ENCODE measurements around the gene PTPRN2. TPM values are rescaled to one million over a fixed set of nuclear protein-coding genes. Genes with fewer than 3 reads are reported as not detected.

Gene PTPRN2
- total RNA-seq, 1 experiment from 2014 or later = 2.1 TPM

DNA sequence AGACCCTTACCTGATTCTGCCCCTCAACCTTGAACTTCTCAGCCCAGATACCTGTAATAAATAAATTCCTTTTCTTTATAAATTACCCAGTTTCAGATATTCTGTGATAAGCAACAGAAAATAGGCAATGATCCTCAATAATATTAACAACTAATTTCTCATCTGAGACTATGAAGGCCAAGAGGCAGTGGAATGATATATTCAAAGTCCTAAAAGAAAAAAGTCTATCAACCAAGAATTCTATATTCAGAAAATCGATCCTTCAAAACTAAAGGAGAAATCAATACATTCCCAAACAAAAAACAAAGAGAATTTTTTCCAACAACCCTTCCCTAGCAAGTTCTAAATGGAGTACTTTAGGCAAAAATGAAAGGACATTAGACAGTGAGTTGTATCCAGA is 279.6 kb downstream of the PTPRN2 start:
- Histone ChIP-seq H3K4me2 (ENCODE audit: low read length) (no peak overlapping the region), H3K9ac (ENCODE audit: low read length) (no peak overlapping the region), H3K9me2 (ENCODE audit: insufficient read depth) (no peaks in the 10 kb centered on the region), H4K20me1 (ENCODE audit: insufficient read depth) (no peaks in the 10 kb centered on the region), H3K9me3 (ENCODE audit: control insufficient read depth in 1 of 2, insufficient read depth in 1 of 2, low read depth in 1 of 2, low read length in 2 of 2) (peaks cover 4 to 8% of the 10 kb centered on the region in 2 experiments; a peak in 2 of 4 replicates), H2AFZ (ENCODE audit: low read depth, low read length, poor library complexity, severe bottlenecking) (no peak overlapping the region), H3K79me2 (ENCODE audit: insufficient read depth, low read length) (no peaks in the 10 kb centered on the region), H3K4me3 (replicated peaks in 1 of 2; ENCODE audit: low read depth in 1 of 2, low read length in 2 of 2) (no peak overlapping the region), H3K27ac (ENCODE audit: low read depth, low read length) (no peak overlapping the region), H3K36me3 (ENCODE audit: control insufficient read depth in 1 of 2, insufficient read depth in 2 of 2, low read length in 2 of 2) (no peaks in the 10 kb centered on the region), H3K27me3 (ENCODE audit: insufficient read depth, low read length) (no peaks in the 10 kb centered on the region; the same call in 1 of the 2 replicates), H3K4me1 (ENCODE audit: control insufficient read depth in 1 of 2, insufficient read depth in 2 of 2, low read length in 2 of 2) (no peaks in the 10 kb centered on the region)
- no peak for DNase-seq (ENCODE audit: low read depth, low spot score)
- RAD21 ChIA-PET (ENCODE audit: low non-redundant PET in 1 of 2, low total read pairs in 2 of 2, uncharacterized antibody in 2 of 2, unreplicated experiment in 2 of 2) = no interaction called here
- intact Hi-C loops (cut with micrococcal nuclease) = no loop called here
- ATAC-seq = no peak
- POLR2A ChIA-PET = no interaction called here
- CTCF ChIA-PET = no interaction called here
- TF ChIP-seq, protein P1, sequence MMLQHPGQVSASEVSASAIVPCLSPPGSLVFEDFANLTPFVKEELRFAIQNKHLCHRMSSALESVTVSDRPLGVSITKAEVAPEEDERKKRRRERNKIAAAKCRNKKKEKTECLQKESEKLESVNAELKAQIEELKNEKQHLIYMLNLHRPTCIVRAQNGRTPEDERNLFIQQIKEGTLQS (IDR thresholded peaks at IDR 0.05) = no peak
- TF ChIP-seq EGR1 (IDR thresholded peaks at IDR 0.05; ENCODE audit: low read depth) = no peak
- TF ChIP-seq, protein P2, sequence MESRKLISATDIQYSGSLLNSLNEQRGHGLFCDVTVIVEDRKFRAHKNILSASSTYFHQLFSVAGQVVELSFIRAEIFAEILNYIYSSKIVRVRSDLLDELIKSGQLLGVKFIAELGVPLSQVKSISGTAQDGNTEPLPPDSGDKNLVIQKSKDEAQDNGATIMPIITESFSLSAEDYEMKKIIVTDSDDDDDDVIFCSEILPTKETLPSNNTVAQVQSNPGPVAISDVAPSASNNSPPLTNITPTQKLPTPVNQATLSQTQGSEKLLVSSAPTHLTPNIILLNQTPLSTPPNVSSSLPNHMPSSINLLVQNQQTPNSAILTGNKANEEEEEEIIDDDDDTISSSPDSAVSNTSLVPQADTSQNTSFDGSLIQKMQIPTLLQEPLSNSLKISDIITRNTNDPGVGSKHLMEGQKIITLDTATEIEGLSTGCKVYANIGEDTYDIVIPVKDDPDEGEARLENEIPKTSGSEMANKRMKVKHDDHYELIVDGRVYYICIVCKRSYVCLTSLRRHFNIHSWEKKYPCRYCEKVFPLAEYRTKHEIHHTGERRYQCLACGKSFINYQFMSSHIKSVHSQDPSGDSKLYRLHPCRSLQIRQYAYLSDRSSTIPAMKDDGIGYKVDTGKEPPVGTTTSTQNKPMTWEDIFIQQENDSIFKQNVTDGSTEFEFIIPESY (IDR thresholded peaks at IDR 0.05; ENCODE audit: extremely low read depth, insufficient replicate concordance, low read length) = no peak
- TF ChIP-seq FOSL1 (IDR thresholded peaks at IDR 0.05; ENCODE audit: low read depth) = no peak
- no peak for TF ChIP-seq TCF7L2 (IDR thresholded peaks at IDR 0.05; ENCODE audit: borderline replicate concordance, extremely low read depth, insufficient read depth, insufficient read length)
- TF ChIP-seq SRF (IDR thresholded peaks at IDR 0.05; ENCODE audit: low read depth) = no peak
- TF ChIP-seq, protein P3, sequence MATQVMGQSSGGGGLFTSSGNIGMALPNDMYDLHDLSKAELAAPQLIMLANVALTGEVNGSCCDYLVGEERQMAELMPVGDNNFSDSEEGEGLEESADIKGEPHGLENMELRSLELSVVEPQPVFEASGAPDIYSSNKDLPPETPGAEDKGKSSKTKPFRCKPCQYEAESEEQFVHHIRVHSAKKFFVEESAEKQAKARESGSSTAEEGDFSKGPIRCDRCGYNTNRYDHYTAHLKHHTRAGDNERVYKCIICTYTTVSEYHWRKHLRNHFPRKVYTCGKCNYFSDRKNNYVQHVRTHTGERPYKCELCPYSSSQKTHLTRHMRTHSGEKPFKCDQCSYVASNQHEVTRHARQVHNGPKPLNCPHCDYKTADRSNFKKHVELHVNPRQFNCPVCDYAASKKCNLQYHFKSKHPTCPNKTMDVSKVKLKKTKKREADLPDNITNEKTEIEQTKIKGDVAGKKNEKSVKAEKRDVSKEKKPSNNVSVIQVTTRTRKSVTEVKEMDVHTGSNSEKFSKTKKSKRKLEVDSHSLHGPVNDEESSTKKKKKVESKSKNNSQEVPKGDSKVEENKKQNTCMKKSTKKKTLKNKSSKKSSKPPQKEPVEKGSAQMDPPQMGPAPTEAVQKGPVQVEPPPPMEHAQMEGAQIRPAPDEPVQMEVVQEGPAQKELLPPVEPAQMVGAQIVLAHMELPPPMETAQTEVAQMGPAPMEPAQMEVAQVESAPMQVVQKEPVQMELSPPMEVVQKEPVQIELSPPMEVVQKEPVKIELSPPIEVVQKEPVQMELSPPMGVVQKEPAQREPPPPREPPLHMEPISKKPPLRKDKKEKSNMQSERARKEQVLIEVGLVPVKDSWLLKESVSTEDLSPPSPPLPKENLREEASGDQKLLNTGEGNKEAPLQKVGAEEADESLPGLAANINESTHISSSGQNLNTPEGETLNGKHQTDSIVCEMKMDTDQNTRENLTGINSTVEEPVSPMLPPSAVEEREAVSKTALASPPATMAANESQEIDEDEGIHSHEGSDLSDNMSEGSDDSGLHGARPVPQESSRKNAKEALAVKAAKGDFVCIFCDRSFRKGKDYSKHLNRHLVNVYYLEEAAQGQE (IDR thresholded peaks at IDR 0.05; ENCODE audit: low read depth) = no peak
- TF ChIP-seq, protein P4, sequence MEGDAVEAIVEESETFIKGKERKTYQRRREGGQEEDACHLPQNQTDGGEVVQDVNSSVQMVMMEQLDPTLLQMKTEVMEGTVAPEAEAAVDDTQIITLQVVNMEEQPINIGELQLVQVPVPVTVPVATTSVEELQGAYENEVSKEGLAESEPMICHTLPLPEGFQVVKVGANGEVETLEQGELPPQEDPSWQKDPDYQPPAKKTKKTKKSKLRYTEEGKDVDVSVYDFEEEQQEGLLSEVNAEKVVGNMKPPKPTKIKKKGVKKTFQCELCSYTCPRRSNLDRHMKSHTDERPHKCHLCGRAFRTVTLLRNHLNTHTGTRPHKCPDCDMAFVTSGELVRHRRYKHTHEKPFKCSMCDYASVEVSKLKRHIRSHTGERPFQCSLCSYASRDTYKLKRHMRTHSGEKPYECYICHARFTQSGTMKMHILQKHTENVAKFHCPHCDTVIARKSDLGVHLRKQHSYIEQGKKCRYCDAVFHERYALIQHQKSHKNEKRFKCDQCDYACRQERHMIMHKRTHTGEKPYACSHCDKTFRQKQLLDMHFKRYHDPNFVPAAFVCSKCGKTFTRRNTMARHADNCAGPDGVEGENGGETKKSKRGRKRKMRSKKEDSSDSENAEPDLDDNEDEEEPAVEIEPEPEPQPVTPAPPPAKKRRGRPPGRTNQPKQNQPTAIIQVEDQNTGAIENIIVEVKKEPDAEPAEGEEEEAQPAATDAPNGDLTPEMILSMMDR (IDR thresholded peaks at IDR 0.05 in 2 of 3, conservative IDR thresholded peaks at IDR 0.05 in 1 of 3; ENCODE audit: borderline replicate concordance in 1 of 3, insufficient read depth in 1 of 3, low read depth in 2 of 3, low read length in 2 of 3) = no peak
- no peak for TF ChIP-seq RAD21 (IDR thresholded peaks at IDR 0.05; ENCODE audit: low read depth)
- no peak for TF ChIP-seq POLR2AphosphoS5 (IDR thresholded peaks at IDR 0.05; ENCODE audit: low read depth, low read length)
- TF ChIP-seq SP1 (IDR thresholded peaks at IDR 0.05; ENCODE audit: low read depth) = no peak
- TF ChIP-seq ELF1 (IDR thresholded peaks at IDR 0.05; ENCODE audit: borderline replicate concordance, low read depth) = no peak
- no peak for TF ChIP-seq CEBPB (IDR thresholded peaks at IDR 0.05; ENCODE audit: low read depth)
- no peak for TF ChIP-seq EZH2 (IDR thresholded peaks at IDR 0.05)
- TF ChIP-seq POLR2A (IDR thresholded peaks at IDR 0.05; ENCODE audit: borderline replicate concordance, extremely low read depth, insufficient read depth, insufficient read length) = no peak
- no peak for TF ChIP-seq JUND (IDR thresholded peaks at IDR 0.05)
- TF ChIP-seq, protein P5, sequence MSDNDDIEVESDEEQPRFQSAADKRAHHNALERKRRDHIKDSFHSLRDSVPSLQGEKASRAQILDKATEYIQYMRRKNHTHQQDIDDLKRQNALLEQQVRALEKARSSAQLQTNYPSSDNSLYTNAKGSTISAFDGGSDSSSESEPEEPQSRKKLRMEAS (IDR thresholded peaks at IDR 0.05) = no peak
- no peak for TF ChIP-seq ZFX (IDR thresholded peaks at IDR 0.05)
- BruUV-seq (replicated peaks) = no TSS peak
